Activated CD8-positive, alpha-beta memory T cell treated with anti-CD3 and anti-CD28 coated beads, Interleukin-2, amount 50 U/mL, for 1 hour (primary cell): ENCODE measurements around the gene YPEL1.
"Not testable (repeated sequence)": the region's sequence is repeated elsewhere in the genome, so short reads cannot be mapped to it uniquely, and the experiment has no call there.

ENCODE experiments used
- DNase-seq: peaks from one replicate; pipeline ENCODE4 v3.0.0-alpha.2; 2020; ENCODE audit errors: extremely low read depth

Gene YPEL1

DNA sequence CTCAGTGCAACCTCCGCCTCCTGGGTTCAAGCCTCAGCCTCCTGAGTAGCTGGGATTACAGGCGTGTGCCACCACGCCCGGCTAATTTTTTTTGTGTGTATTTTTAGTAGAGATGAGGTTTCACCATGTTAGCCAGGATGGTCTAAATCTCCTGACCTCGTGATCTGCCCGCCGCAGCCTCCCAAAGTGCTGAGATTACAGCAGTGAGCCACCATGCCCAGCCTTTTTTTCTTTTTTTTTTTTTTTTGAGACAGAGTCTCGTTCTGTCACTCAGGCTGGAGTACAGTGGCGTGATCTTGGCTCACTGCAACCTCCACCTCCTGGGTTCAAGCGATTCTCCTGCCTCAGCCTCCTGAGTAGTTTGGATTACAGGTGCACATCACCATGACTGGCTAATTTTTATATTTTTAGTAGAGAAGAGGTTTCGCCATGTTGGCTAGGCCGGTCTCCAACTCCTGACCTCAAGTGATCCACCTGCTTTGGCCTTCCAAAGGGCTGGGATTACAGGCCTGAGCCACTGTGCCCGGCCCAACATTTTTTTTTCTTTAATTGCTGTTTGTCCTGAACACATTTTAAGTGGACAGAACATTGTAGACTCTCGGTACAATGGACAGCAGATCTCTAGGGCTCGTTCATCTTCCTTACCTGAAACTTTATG is 14.3 kb downstream of the YPEL1 start:
- not testable (repeated sequence) for DNase-seq

- DNase-seq: not testable (repeated sequence)
These were observed 15.3 kb downstream of the YPEL1 start for GRCh38 chr22:21720191-21720859.

DNA sequence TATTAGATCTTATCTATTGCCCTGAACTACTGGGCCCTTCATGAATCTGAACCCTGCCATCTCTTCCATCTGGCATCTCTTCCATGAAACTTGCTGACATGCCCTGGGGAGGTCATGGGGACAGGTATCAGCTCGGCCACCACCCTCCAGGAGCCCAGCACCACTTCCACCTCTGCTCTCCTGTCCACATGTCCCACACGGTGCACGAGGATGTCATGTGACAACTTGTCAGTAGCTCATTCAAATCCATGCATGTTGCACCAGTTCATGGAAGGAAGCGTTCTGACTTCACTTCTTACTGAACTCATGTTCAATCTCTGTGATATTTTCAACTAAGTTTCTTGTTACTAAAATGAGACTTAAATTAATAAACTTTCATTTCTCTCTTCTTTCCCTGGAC is 16.6 kb downstream of the YPEL1 start:
- no peak for DNase-seq

GRCh38 chr22:21718499-21718898 is 17.1 kb downstream of the YPEL1 start:
- no peak for DNase-seq

GRCh38 chr22:21716395-21717122 is 19.0 kb downstream of the YPEL1 start:
- not testable (repeated sequence) for DNase-seq

DNA sequence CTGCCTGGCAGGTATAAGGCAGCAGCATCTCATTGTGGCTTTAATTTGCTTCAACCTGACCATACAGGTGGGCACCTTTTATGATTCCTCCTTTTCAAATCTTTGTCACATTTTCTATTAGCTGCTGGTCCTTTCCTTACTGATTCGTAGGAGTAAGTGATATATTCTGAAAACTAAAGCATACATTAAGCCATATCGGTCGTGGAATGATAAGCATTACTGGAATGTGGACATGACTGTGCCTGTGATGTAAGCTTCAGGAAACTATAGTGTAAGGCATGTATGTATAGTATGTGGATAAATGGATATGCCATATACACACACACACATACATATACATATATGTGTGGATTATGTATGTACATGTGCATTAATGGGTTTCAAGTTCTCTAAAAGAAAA is 20.8 kb downstream of the YPEL1 start:
- no peak for DNase-seq

DNA sequence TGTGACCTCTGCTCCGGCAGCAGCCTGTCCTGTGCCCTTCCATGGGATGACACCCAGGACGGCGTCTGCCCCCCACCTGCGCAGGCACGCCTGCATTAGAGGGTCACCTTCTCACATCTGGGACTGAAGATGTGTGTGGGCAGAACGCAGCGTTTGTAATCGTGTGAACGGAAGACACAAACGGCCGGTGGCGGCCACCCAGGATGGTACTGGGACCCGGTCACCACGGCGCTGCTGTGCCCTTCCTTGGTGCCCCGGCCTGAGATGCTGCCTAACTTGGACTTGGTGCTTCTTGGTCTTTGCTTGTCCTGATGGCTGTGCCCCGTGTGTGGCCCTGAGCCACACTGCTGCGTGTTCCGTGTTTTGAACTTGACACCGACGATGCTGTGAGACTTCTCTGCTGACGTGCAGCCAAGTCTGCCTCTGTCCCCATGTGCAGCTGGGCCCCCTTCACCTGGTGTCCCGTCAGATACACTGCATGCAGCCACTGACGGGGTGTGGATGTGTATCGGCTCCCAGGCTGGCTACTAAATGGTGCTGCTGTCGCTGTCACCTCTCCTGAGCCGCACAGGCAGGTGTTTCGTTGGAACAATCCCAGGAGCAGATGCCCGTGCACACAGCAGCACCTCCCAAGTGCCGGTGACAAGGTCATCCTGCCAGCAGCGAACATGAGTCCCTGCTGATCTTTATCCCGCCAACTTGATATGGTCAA is 21.4 kb downstream of the YPEL1 start:
- no peak for DNase-seq

- DNase-seq: no peak
These were observed 22.1 kb downstream of the YPEL1 start for GRCh38 chr22:21713428-21714058.

DNA sequence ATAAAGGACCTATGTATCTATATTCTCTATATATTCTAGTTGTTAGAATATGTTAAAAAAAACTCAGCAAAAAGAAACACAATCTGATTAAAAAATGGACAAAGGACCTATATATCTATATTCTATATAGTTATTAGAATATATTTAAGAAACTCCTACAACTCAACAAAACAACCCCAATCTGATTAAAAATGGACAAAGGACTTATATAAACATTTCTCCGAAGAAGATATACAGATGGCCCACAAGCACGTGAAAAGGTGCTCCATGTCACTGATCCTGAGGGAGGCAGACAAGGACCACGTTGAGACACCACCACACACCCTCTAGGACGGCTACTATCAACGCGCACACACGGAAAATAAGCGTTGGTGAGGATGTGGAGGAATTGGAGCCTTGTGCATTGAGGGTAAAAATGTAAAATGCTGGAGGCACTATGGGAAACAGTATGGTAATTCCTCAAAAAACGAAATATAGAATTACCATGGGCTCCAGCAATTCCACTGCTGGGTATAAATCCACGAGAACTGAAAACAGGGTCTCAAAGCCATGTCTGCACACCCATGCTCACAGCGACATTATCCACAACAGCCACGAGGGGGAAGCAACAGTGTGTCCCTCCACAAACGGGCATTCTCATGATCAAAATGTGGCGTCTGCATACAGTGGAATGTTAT is 22.7 kb downstream of the YPEL1 start:
- DNase-seq: no peak

GRCh38 chr22:21711851-21712250 is 23.7 kb downstream of the YPEL1 start:
- DNase-seq: no peak

- no peak for DNase-seq
These were observed 25.4 kb downstream of the YPEL1 start for GRCh38 chr22:21710156-21710555.

DNA sequence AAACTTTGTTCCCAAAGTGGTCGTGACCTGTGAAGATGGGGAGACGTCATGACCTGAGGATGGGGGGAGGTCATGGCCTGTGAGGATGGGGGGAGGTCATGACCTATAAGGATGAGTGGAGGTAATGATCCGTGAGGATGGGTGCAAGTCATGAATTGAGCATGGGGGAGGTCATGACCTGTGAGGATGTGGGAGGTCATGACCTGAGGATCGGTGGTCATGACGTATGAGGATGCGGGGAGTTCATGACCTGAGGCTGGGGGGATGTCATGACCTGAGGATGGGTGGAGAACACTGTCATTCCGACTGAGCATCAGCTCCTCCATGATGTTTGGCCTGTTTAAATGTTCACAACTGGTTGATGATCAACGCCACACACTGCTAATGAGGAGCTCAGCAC is 25.9 kb downstream of the YPEL1 start:
- no peak for DNase-seq

DNA sequence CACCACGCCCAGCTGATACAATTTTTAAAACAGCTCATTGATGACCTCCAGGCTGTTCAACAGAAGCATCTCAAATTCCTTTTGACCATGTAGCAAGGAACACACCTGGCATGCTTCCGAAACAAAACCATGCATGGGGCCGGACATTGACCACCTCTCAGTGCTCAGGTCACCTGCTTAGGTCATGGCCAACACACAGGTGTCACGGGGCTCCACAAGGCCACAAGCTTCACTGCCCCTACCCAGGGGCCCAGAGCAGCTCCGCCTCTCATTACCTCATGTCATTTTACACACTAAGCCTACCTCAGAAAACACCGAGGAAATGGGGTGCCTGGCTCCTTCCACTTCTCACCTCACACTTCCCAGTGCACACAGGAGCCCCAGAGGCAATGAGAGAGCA is 26.6 kb downstream of the YPEL1 start:
- DNase-seq: no peak

- DNase-seq: no peak
These were observed 27.9 kb downstream of the YPEL1 start for GRCh38 chr22:21707677-21708076.

- DNase-seq: no peak
These were observed 31.8 kb downstream of the YPEL1 start for GRCh38 chr22:21703684-21704316.

DNA sequence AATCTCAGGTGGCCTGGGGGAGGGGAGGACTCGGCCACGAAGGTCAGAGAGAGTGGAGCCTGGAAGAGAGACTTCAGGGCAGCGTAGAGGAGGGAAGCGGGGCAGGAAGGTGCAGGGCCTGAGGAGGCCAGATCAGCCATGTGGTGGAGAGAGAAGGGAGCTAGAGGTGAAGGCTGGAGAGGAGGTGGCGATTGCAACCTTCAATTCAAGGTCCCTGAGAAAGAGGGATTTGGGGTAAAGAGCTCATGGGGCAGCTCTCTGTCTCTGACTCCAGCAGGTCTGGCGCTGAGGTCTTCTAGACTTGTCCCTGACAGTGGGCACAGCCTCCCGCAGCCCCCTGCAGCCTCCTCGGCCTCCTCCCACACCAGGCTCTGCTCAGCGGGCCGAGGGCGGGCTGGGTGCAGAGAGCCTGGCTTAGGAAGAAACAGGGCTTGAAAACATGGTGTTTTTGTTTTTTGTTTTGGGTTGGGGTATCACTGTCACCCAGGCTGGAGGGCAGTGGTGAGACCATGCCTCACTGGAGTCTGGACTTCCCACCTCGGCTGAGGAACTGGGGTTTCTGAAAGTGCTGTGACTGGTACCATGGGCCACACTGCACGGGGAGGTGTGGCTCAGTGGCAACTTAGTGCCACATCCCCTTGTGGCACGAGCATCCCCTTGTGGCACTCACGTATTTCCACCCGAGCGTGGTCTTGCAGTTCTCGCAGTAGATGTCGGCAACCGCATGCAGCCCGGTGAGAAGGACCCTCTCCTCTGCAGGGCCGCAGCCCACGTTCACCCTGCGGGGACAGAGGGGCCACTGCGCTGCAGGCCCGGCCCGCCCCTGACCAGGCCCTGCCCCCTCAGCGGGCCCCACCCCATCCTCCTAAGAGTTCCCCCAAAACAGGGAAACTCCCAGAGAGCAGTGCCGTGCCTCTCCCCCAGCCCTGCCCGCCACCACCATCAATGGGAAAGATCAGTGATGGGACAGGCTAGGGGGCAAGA is 32.6 kb downstream of the YPEL1 start:
- DNase-seq: no peak

DNA sequence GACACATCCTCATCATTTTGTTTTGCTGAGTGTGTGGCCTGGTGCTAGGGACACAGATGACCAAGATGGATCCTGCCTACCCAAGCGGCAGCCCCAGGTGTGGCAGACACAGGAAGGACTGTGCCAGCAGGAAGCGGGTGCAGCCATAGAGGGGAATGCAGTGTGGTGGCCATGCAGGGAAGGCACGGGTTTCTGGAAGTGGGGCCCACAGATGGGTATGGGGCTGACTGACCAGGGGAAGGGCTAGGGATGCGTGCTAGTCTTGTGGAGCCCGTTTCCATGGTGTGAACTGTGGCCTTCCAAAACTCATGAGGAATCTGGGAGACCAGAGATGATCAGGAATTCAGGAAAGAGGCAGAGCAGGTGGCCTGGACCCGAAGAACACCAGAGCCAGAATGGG is 33.5 kb downstream of the YPEL1 start:
- DNase-seq: no peak

GRCh38 chr22:21701384-21701971 is 34.1 kb downstream of the YPEL1 start:
- DNase-seq: no peak

GRCh38 chr22:21700822-21701221 is 34.8 kb downstream of the YPEL1 start:
- no peak for DNase-seq
